ENCODE data around the gene PIP4K2A. TPM values are rescaled to one million over a fixed set of nuclear protein-coding genes. Genes with fewer than 3 reads are reported as not detected.

The PIP4K2A gene
- total and polyA plus RNA-seq, 2 experiments from 2014 or later: 39.9 to 40.1 TPM

- Histone ChIP-seq H2AFZ (no peak overlapping the region), H3F3A (replicated peaks; ENCODE audit: low read depth) (no peaks in the 10 kb centered on the region), H3K27ac (ENCODE audit: low read depth) (no peak overlapping the region), H3K4me3 (no peak overlapping the region), H3K9me2 (ENCODE audit: insufficient read depth) (peaks cover 8% of the 10 kb centered on the region; the same call in 1 of the 2 replicates), H3K79me2 (replicated peaks; ENCODE audit: insufficient read depth) (peaks cover 100% of the 10 kb centered on the region), H3K4me1 (ENCODE audit: insufficient read depth) (peaks cover 30% of the 10 kb centered on the region), H3K27me3 (ENCODE audit: insufficient read depth) (no peaks in the 10 kb centered on the region), H4K20me1 (replicated peaks; ENCODE audit: insufficient read depth) (peaks cover 3% of the 10 kb centered on the region; the same call in 1 of the 2 replicates), H3K36me3 (ENCODE audit: insufficient read depth) (no peaks in the 10 kb centered on the region), H3K4me2 (no peak overlapping the region)
- peaks cover 5% of the 10 kb centered on the region for H3K27me3 Mint-ChIP-seq (ENCODE audit: insufficient read depth, low read depth, poor library complexity)
- peaks cover 10% of the 10 kb centered on the region; the same call in 2 of the 3 replicates for H3K36me3 Mint-ChIP-seq (ENCODE audit: low read depth)
- H3K27ac Mint-ChIP-seq: no peak overlapping the region
- H3K9me3 Mint-ChIP-seq: no peaks in the 10 kb centered on the region
- DNase-seq (ENCODE audit: low spot score) (no peak), ATAC-seq (no peak)
- TF ChIP-seq CREB1 (CRISPR knock-in tag; IDR thresholded peaks at IDR 0.05; ENCODE audit: low read depth) (no peak), JUNB (IDR thresholded peaks at IDR 0.05; ENCODE audit: unreplicated experiment) (no peak), ZNF462 (CRISPR knock-in tag; IDR thresholded peaks at IDR 0.05) (no peak), EZH2phosphoT487 (IDR thresholded peaks at IDR 0.05; ENCODE audit: unreplicated experiment) (no peak), ZNF114 (CRISPR knock-in tag; IDR thresholded peaks at IDR 0.05) (no peak)
- TF ChIP-seq, protein P1, sequence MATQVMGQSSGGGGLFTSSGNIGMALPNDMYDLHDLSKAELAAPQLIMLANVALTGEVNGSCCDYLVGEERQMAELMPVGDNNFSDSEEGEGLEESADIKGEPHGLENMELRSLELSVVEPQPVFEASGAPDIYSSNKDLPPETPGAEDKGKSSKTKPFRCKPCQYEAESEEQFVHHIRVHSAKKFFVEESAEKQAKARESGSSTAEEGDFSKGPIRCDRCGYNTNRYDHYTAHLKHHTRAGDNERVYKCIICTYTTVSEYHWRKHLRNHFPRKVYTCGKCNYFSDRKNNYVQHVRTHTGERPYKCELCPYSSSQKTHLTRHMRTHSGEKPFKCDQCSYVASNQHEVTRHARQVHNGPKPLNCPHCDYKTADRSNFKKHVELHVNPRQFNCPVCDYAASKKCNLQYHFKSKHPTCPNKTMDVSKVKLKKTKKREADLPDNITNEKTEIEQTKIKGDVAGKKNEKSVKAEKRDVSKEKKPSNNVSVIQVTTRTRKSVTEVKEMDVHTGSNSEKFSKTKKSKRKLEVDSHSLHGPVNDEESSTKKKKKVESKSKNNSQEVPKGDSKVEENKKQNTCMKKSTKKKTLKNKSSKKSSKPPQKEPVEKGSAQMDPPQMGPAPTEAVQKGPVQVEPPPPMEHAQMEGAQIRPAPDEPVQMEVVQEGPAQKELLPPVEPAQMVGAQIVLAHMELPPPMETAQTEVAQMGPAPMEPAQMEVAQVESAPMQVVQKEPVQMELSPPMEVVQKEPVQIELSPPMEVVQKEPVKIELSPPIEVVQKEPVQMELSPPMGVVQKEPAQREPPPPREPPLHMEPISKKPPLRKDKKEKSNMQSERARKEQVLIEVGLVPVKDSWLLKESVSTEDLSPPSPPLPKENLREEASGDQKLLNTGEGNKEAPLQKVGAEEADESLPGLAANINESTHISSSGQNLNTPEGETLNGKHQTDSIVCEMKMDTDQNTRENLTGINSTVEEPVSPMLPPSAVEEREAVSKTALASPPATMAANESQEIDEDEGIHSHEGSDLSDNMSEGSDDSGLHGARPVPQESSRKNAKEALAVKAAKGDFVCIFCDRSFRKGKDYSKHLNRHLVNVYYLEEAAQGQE (IDR thresholded peaks at IDR 0.05; ENCODE audit: unreplicated experiment): no peak
- peaks cover 39% of the 10 kb centered on the region for H3K4me1 Mint-ChIP-seq
- no peak overlapping the region for H3K4me3 Mint-ChIP-seq
These were observed 9.4 kb downstream of the PIP4K2A start for GRCh38 chr10:22704942-22705341.
